NCI-H2227 (cell line): Measurements from ENCODE around the gene NCBP1.
"Not testable (repeated sequence)": the region's sequence is repeated elsewhere in the genome, so short reads cannot be mapped to it uniquely, and the experiment has no call there.

ENCODE experiments used
- DNase-seq: peaks from one replicate; lab custom pipeline; 2025; ENCODE audit not compliant: unreplicated experiment; lab: John Stamatoyannopoulos, UW

The NCBP1 gene, protein sequence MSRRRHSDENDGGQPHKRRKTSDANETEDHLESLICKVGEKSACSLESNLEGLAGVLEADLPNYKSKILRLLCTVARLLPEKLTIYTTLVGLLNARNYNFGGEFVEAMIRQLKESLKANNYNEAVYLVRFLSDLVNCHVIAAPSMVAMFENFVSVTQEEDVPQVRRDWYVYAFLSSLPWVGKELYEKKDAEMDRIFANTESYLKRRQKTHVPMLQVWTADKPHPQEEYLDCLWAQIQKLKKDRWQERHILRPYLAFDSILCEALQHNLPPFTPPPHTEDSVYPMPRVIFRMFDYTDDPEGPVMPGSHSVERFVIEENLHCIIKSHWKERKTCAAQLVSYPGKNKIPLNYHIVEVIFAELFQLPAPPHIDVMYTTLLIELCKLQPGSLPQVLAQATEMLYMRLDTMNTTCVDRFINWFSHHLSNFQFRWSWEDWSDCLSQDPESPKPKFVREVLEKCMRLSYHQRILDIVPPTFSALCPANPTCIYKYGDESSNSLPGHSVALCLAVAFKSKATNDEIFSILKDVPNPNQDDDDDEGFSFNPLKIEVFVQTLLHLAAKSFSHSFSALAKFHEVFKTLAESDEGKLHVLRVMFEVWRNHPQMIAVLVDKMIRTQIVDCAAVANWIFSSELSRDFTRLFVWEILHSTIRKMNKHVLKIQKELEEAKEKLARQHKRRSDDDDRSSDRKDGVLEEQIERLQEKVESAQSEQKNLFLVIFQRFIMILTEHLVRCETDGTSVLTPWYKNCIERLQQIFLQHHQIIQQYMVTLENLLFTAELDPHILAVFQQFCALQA

GRCh38 chr9:97632985-97633858 is at the start of gene NCBP1, which contains the start of gene TSTD2:
Gene NCBP1 (plus strand): TSS chr9:97633821. CDS start chr9:97633882, 61 bp downstream.
Gene TSTD2 (minus strand): TSS chr9:97633368. CDS start chr9:97627562, 5,806 bp downstream.
- peak; percentile 98 for DNase-seq

DNA sequence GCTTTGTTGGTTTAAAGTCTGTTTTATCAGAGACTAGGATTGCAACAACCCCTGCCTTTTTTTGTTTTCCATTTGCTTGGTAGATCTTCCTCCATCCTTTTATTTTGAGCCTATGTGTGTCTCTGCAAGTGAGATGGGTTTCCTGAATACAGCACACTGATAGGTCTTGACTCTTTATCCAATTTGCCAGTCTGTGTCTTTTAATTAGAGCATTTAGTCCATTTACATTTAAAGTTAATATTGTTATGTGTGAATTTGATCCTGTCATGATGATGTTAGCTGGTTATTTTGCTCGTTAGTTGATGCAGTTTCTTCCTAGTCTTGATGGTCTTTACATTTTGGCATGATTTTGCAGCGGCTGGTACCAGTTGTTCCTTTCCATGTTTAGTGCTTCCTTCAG is 48.8 kb upstream of the NCBP1 start:
- DNase-seq = not testable (repeated sequence)

GRCh38 chr9:97586909-97587308 is 46.7 kb upstream of the NCBP1 start:
- DNase-seq = not testable (repeated sequence)

GRCh38 chr9:97591535-97591934 is 42.1 kb upstream of the NCBP1 start:
- no peak for DNase-seq

- no peak for DNase-seq
These were observed 41.5 kb upstream of the NCBP1 start for GRCh38 chr9:97592126-97592525.

DNA sequence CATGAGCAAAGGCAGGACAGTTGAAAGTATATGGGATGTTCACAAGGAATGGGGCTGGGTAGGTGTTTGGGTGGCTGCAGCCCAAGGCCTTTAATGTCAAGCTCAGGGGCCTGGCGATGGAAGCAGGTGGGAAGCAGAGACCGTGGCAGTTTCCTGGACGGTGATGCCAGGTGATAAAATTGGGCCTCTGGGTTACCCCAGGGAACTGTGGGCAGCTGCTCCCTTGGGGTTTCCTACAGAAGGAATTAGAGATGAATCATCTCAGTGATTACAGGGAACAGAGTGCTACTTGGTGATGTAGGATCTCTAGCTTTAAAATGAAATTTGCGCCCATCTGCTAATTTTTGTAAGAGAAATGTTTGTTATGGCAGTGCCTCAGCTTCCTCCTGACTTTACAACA is 39.7 kb upstream of the NCBP1 start:
- DNase-seq = no peak

GRCh38 chr9:97594381-97594921 is 39.2 kb upstream of the NCBP1 start:
- no peak for DNase-seq

DNA sequence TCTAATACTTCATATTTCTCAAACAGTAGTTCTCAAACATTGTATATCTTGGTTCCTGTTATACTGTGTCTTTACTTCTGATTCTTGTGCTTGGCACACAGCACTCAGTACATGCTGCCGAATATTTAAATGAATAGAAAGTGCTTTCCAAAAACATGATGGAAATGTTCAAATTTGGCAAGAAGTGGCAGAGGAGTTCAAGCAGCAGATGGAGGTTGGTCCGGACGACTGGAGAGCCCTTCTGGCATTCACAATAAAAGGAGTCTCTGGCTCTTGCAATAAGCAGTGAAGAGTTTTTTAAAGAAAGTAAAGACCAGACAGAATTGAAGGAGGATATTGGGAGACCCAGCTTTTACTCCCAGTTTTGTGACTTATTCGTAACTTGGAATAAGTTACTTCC is 36.7 kb upstream of the NCBP1 start:
- DNase-seq = no peak

- peak; percentile 80 for DNase-seq
These were observed 34.9 kb upstream of the NCBP1 start for GRCh38 chr9:97598461-97599288.

DNA sequence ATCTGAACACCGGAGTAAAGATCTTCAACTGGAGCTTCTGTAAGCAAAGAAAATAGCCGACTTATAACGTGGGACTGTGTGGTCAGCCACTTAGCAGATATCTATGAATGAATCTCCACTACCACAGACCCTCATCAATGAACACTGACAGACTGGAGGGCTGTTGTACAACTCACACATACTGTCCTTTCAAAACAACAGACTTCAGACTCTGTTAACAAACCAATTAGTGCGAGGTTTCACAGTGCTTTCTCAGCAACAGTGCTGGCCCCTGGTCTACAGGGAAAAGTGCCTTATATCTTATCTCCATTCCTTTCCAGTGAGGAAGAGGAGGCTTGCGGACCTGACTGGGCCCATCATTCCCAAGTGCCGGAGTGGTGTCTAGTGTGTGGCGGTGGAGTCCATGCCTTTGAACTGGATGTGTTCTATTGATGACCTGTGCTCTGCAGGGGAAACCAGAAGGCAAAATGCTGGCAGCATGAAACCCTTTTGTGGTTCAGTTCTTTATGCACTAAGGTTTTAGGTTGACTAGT is 34.2 kb upstream of the NCBP1 start:
- no peak for DNase-seq

DNA sequence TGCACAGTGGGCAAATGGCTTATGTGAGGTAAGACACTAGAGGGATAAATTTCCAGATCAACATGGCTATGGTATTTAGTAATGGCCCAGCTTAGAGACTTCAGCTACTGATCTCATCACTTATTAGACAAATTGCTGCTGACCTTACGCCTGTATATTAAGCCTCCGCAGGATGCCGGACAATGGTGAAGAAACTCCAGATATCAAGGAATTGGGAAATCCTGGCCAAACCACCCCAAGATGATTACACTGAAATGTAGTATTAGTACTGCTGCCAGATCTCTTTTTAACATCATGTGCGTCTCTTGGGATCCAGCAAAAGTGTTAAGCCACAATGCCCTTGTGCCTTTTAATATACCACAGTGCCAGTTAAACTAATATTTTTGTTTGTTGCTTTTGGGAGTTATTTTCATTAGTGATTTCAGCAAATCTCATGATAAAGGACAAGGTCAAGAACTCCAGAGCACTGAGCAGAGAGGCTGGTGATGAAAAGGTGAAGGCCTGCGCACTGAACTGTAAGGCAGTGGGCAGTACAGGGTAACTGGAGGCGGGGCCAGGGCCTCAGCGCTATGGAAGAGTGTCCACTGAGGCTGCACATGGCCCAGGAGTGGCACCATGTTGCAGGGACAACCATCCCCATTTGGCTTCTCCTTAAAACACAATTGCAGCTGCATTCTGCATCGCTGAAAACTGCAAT is 32.9 kb upstream of the NCBP1 start:
- no peak for DNase-seq

GRCh38 chr9:97601228-97601898 is 32.3 kb upstream of the NCBP1 start:
- DNase-seq = no peak

- DNase-seq = no peak
These were observed 31.2 kb upstream of the NCBP1 start for GRCh38 chr9:97602430-97602829.

DNA sequence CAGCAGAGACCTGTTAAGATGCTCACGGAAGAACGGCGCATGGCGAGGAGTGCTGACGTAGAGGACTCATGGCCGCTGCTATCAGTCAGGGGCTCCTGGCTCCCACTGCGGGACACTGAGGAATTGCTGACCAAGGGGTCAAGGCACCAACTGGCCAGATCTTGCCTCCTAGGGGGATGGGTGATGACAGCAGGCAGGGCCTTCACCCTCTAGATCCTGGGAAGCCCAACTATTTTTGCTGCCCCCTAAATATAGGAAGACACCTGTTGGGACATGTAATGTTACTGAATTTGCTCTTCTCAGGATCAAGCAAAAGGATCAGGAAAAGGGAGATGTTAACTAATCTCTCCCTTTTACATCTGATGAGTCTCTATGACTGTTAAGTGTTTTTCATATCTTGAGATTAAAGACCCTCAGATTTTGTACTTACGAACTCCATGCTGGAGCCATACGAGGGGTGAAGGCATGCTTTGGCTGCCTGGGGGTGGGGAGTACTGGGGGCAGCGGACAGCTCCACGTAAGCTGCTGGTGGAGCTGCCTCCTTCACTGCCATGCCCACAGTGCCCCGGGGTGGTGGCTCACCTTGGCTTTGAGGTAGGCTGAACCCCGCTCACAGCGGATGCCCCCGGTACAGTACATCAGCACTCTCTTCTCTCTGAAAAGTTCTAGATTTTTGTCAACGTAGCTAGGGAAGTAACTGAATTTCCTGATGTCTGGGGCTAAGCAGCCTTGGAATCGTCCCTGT is 28.5 kb upstream of the NCBP1 start:
- no peak for DNase-seq

DNA sequence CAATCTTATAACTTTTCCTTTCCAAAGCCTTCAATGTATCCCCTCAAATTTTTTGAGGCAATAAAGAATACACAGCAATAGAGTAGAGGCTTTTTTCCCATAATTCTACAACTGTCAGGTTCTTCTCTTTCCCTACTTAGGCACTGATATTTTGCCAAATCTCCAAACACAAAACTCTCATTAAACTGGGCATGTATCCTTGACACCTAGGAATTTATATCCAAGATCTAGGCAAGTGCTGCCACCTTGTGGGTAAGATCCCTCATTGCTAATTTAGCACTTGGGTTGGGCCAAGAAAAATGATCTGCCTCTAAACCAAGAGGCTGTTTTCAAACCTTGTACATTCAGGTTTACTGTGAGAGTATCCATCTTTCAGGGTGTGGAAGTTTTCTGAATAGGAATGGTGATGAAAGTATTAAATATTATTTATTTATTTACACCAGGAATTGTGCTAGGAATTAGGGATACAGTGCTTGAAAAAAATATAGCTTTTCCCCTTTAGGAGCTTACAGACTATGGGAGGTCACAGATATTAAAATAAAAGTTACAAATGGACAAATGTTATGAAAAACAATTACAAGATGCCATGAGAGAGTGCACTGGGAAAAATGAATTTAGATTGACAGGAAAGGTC is 18.1 kb upstream of the NCBP1 start:
- peak; percentile 67 for DNase-seq

GRCh38 chr9:97617939-97618416 is 15.6 kb upstream of the NCBP1 start:
- DNase-seq = no peak

- DNase-seq = not testable (repeated sequence)
These were observed 13.6 kb upstream of the NCBP1 start for GRCh38 chr9:97620063-97620462.
